Suppressor macrophage (primary cell): ENCODE measurements around the gene NTN4.
"Not testable (repeated sequence)": the region's sequence is repeated elsewhere in the genome, so short reads cannot be mapped to it uniquely, and the experiment has no call there.

ENCODE experiments used
- DNase-seq, 4 experiments: peaks; one replicate each; pipeline ENCODE4 v3.0.0-alpha.2; 2020 to 2022

Gene NTN4

DNA sequence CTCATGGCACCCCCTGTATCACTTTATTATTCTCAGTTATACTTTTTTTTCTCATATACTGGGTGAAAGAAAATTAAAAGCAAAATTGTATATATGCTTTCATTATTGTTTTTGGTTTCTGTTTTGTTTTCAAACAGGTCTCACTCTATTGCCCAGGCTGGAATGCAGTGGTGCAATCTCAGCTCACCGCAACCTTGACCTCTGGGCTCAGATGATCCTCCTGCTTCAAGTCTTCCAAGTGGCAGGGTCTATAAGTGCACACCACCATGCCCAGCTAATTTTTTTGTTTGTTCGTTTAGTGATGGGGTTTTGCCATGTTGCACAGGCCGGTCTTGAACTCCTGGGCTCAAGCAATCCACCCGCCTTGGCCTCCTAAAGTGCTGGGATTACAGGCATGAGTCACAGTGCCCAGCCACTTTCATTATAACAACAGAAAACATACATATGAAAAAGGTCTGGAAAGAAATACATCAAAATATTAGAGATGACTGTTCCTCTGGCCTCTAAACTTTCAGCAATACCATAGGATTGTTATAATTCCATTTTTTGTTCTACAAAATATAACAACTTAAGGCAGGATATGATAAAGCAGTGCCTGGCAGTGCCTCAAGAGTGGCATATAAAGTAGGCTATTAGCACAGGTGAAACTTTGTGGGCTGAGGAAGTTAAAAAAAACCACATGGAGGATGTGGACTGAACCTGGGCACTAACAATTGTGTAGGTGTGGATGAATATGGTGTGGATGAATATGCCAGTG is 5.8 kb upstream of the NTN4 start:
- DNase-seq, result no peak

DNA sequence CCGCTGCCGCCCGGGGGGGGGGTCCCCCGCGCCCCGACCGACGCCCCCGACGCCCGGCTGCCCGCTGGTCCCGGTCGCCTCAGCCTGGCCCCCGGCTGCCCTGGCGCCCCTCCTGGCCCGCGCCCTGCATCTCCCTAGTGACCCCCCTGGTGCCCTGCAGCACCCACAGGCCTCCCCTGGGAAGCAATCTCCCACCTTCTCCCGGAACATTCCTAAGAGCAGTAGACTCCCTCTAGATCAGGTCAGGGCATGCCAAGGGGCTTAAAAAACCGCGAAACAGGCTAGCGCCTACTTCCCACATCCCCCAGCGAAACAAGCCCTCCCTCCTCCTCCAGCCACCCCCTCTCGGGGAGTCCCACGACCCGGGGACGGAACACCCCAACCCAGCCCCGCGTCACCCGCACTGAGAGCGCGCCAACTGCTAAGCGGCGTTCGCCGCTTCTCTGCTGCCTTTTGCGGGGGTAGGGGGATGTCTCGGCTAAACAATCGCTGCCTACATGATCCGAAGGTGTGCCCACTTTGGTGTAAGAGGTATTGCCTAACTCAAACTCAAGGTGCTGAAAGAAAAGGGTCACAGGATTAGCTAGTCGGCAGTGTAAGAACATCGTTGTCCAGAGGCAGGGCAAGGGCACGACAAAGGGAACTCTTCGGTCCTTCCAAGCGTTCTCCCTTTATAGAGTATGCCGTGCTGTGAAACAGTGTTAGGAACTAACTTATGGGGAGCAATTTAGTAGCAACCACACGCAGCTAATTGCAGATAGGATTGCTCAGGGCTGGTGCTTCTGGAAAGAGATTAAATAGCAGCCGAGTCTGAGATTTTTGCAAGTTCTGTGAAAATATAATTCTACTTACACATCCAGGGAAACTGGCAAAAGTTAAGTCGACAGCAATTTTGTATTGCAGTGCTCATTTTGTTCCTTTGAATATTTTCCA is 619 bp upstream of the NTN4 start:
- DNase-seq, result peak in 3 of 4 experiments; percentile 9 to 23 (median 11)

DNA sequence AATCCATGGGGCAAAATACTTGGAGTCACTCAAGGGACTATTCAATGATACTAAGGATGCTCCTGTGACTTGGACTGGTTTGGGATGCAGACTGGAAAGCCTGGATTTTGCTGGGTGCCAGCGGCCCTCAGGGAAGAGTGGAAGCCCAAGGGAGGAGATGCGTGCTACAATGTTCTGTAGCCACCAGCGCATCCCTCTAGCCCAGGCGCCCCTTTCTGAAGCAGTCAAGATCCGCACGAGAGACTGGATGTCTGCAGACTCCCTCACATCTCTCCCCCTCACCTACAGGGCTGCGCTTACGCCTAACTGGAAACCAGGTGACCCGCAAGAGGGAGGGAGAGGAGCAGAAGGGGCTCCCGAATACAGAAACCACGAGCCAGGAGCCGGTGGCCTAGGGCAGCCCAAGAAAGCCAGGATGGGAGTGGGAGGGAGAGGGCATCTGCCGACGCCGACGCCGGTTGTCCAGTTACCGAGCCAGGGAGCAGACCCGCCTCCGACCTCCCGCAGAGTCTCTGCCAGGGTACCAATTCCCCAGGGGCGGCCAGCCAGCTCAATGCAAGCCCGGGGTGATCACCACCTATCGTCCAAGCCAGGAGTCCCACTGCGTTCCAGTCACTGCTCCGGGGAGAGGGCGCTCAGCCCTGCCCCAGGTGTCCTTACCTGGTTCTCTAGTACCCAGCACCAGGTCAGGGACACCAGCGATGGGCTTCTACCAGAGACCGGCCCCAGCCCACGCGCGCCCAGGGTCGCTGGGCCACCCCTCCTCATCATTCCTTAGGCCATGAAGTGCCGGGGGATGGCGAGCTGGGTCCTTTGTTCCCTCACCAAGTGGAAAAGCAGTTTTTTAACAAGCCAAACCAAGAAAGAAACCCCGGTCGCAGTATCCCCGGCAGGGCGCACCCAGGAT is 1.2 kb downstream of the NTN4 start:
- DNase-seq, result no peak

DNA sequence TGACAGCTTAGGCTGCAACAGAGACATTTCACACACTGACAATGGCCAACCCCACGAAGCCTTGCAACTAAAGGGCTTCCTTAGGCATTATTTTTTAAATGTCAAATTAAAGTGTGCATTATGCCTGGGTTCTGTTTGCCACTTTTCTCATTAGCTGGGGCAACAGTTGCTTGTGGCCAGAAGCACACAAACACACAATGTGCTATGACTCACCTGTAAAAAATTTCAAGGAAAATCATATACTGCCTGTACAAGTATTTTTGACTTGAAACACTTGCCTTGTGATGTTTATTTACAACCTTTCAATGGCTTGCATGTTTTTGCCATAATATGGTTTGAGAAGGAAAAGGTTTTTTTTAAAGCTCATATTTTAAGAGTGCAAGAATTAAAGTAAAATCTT is 1.9 kb downstream of the NTN4 start:
- no peak for DNase-seq

DNA sequence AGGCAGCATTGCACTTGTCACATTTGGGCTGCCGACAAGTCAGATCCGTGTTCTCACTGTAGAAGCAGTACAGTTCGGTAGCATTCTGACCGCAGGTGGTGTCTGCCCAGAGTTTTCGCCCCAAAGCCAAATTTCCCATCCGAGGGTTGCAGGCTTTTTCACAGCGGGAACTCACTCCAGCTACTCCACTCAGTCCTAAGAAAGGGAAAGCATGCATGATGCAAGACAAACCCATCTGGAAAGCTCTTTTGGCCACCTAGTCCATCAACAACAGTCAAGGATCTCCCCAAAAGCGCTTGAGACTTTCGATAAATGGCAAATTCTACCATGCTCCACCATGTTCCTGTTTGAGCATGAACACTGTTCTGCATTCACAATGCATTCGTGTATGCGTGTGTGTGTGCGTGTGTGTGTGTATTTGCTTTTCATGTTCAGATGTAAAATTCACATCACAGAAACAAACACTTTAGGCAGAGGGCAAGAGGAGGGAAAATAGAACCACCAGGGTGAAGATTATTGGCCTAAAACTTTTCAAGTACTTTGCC is 3.2 kb downstream of the NTN4 start:
- DNase-seq, result no peak

DNA sequence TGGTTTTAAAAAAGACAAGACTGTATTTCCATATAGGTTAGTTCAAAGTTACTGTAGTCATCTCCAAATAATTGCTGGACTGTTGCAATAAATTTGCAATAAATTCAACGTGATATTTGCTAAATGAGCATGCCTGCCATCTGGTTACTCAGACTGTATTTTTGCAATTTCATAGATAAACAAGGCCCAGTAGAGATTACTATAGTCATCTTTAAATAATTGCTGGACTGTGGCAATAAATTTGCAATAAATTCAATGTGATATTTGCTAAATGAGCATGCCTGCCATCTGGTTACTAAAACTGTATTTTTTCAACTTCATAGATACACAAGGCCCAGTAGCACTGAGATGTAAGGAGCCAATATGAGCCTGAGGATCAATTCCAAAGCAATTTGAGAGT is 5.6 kb downstream of the NTN4 start:
- DNase-seq, result no peak

DNA sequence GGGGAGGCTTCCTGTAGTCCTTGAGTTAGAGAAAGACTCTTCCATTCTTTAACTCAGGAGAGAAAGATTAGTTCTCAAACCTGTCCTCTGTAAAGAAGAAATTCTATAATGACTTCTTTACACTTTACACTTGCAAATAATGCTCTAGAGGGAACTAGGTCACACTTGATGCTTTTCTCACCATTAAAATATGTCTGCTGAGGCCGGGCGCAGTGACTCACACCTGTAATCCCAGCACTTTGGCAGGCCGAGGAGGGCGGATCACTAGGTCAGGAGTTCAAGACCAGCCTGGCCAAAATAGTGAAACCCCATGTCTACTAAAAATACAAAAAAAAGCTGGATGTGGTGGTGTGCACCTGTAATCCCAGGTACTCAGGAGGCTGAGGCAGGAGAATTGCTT is 6.3 kb downstream of the NTN4 start:
- no peak for DNase-seq

DNA sequence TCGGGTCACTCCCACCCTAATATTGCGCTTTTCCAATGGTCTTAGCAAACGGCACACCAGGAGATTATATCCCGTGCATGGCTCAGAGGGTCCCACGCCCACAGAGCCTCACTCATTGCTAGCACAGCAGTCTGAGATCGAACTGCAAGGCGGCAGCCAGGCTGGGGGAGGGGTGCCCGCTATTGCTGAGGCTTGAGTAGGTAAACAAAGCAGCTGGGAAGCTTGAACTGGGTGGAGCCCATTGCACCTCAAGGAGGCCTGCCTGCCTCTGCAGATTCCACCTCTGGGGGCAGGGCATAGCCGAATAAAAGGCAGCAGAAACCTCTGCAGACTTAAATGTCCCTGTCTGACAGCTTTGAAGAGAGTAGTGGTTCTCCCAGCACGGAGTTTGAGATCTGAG is 15.1 kb downstream of the NTN4 start:
- not testable (repeated sequence) for DNase-seq

DNA sequence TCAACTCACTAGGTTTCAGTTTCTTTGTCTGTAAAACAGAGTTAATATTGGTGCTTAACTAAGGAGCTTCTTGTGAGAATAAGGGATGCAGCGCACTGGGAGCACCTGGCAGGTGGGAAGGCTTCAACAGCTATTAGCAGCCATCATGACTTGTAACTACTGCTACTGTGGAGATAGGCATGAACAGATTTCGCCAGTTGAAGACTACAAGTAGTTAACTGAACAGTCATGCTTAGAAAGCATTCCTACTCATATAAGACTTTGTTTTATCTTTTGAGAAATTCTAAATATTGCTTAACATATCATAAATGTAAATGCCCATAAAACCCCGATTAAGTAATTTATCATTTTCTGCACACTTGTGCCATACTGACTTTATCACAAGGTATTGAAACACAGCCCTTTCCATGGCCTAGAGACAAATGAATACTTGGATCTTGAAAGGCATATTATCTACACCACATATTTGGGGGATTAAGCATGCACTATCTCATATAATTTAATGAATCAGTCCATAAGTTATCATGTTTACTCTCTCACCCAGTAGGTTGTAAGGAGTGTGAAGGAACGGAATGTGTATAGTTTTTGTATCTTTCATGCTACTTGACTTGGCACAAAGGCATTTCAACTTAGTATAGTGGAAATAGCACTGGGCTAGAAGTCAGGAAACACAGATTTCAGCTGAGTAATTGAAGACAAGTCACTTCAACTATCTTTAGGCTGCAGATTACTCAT is 16.1 kb downstream of the NTN4 start:
- no peak for DNase-seq

DNA sequence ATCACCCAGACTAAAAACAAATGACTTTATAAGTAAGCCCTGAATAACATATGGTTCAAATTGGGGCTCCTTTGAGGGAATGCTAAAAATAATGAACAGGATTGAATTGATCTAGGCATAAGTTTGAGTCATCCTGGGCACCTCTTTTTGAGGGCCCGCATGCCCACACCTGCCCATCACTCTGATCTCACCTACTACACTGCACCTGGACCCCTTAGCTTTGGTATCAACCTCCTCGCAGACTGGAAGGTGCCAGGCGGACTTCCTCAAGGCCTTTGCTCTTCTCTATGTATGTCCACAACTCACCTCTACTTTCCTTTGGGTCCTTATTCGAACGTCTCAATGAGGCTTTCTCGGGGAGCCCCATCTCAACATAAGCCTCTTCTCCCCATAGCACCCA is 17.2 kb downstream of the NTN4 start:
- no peak for DNase-seq

DNA sequence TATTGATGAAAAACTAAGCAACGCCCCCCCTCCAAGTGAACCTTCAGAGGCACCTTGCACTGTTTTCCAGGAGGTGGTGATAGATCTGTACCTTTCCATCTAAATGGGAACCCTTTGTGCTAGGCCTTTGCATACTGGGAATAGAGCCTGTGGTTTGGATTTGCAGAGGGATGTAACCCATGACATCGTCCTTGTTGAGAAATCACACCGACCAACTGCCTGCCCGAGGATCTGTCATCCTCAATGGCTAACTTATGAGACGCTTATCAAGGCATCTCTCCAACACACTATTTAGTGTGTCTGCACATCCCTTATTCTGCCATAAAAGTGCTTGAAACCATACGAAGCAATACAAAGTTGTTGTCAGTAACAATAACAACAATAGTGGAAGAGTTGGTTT is 22.9 kb downstream of the NTN4 start:
- DNase-seq, result no peak

DNA sequence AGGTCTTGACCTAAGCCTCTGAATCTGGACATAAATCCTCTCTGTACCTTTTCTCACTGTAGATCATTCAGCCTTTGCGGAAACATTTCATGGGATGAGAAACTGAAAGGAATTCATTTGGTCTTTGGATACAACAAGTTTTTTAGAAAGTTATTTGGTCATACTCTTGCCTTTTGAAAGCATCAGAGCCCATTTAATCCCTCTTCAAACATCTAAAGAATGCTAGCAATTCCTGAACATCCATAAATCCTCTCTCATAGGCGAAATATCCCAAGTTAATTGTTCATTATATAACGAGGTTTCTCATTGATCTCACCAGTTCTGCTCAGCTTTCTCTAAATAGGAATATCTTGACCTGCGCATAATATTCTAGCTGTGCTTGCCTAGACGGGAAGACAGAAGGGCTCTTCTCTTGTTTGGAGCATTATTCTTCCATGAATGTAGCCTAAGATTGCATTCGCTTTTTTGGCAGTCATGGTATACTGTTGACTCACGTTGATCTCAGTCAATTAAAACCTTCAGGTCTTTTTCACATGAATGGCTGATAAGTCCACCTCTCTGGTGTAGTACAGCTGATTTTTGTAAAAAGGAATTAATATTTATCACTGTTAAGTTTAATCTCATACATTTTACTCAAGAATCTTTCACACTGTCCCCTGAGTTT is 24.1 kb downstream of the NTN4 start:
- DNase-seq, result no peak

DNA sequence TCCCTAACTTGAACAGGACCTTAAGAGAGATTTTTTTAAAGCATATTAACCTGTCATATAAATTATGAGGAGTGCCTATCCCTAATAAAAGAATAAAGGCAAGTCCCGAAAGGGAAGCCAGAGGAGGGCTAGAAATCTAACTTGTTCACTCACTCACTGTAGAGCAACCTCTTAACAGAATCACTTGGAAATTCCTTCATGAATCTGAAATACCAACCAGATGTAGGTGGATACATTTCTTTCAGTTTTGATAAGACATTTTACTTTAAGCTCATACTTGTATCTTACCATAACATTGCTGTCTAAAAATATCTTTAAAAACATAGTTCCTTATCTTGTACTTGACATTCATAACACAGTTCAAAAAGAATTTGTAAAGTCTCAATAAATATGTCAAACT is 25.7 kb downstream of the NTN4 start:
- no peak for DNase-seq

DNA sequence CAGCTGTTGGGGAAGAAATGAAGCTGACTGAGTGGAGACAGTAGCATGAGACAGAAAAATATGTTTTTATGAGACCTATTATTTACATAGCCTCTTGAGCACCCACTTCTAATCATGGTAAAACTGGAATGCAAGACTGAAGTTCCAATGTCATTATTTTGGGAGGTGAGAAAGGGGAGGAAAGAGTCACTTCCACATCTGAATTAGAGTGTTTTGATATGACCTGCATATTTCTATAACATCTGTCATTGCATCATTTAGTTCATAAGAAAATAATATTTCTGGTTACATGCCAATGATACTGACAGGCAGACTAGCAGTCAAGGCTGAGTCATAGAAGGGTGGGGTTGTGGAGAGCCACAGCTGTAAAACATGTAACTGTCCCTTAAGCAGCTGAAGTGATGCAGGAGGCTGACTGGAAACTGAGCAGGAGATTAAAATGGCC is 26.7 kb downstream of the NTN4 start:
- DNase-seq, result no peak

DNA sequence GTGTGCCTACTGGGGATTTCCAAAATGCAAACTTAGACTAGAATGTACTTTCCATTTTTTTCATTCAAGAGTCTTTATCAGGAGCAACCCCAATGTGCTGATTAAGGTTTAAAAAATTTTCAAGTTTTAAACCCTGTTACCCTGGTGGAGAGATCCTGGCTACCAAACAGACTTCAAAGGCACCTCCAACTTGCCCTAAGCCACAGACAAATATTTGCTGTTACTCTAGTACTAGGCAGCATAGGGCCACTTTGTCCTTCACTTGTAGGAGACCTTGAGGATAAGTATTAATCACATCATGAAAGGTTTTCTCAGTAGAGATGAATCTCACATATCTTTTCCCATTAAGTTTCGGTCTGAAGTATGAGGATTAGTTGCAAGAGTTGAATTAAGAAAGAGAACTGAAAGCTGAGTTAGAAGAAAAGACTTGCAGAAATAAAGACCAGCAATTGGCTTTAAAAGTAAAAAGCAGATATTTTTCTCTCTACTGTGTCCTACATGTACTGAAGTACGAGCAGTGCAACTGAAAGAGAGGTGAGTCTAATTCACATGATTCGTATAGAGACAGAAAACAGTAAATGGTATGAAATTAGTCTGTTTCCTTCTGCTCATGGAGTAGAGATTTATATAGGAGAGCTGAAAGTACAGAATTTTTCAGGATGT is 28.3 kb downstream of the NTN4 start:
- DNase-seq, result no peak

DNA sequence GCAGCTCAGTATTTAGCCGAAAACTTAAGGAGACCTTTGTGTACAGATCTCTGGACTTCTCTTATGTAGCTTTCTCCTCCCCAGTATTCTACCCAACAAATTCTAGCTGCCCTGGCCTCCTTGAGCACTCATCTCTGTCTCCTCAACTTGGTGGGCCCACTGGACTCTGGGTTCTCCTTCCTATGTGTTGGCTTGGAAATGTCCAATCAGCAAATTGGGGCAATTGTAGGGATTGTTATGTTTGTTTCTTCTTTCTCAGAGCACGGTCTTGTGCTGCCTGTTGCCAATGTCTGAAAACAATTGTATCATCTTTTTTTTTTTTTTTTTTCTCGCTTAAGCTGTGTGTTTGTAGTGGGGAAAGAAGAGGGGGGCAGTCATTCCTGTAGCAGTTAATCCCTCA is 30.2 kb downstream of the NTN4 start:
- DNase-seq, result no peak

DNA sequence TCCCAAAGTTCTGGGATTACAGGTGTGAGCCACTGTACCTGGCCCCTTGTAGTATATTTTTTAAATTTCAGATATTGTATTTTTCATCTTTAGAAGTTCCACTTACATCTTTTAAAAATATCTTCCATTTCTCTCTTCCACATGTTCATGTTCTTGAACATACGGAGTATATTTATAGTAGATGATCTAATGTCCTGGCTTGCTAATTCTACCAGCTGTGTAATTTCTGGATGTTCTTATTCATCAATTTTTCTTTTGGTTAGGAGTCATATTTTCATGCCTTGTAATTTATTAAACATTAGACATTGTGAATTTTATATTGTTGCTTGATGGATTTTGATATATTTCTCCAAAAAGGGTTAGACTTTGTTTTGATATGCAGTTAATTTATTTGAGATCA is 30.8 kb downstream of the NTN4 start:
- no peak for DNase-seq

DNA sequence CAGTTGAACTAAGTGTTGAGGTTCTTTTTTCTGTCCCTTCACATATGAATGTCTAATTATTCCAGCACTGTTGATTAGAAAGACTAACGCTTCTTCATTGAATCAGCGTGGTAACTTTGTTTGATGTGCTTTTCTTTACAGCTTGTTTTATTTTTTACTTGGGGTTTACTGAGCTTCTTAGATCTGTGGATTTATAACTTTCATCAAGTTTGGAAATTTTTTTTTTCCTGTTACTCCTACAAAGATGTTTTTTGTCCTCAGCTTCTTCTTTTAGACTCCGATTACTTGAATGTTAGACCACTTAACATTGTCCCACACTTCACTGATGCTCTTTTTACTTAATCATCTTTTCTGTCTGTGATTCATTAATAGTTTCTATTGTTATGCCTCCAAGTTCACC is 31.5 kb downstream of the NTN4 start:
- no peak for DNase-seq

DNA sequence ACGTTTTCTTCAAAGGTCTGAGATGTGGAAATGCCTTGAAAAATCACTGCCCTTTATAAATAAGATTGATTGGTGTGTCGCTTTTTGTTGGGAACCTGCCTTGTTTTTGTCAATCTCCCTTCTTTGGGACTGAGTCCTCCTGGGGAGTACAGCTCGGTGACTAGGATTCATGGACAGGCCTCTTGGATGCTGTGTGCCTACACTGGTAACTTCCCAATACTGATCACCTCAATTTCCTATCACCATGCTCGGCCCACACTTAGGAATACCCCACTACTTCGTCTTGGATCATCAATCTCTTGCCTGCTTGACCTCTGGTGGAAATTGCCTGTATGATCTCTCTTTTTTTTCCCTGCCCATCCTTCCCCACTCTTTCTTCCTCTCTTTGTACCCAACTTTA is 34.2 kb downstream of the NTN4 start:
- no peak for DNase-seq

DNA sequence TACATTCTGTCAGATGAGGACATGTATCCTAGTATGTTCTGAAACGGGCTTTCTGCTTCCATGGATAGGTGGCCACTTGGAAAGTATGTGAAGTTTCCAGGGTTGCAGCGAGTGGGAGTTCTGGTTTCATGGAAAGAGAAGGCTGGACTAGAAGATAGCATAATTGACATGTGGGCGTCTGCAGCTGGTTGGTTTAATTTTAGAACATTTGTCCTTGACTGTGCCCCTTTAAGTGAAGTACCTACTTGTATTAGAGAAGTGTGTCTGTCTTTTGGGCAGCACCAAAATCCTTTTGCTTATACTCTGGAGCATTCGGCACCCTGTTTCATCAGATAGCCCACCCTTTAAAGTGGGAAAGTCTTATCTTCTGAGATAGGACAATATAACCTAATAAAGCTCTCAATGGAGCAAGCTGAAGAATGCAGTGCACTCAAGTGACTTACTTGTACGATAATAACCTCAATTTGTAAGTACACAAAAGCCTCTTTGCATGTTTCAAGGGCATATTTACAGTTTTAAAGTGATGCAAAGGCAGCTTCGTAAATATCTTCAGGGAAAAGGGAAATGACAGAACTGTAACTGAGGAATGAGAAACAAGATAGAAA is 35.2 kb downstream of the NTN4 start:
- no peak for DNase-seq
